B cell (primary cell): Measurements from ENCODE around the gene SLC9A9. TPM values are rescaled to one million over a fixed set of nuclear protein-coding genes. Genes with fewer than 3 reads are reported as not detected.

ENCODE experiments used
- ATAC-seq: fragments of 200-7000 bp; cut with Tn5 transposase; one replicate; pipeline ENCODE4 v1.10.0; 2021; ENCODE audit warnings: low read depth, mild to moderate bottlenecking, moderate number of reproducible peaks, moderate library complexity
- CTCF ChIA-PET: fragments of 350-600 bp; sonication (Branson Sonifier 250); formaldehyde crosslinking; loops from one replicate; lab custom pipeline; 2021; ENCODE audit warnings: antibody characterized with exemption, inconsistent platforms; lab: Charles Lee
- POLR2A ChIA-PET: fragments of 350-600 bp; sonication (Branson Sonifier 250); formaldehyde crosslinking; loops from one replicate; lab custom pipeline; 2021; ENCODE audit warnings: antibody characterized with exemption; lab: Charles Lee
- DNase-seq: peaks from one replicate; pipeline ENCODE4 v3.0.0; 2013
- H2AFZ ChIP-seq: 2 replicates; pipeline ENCODE4 v1.6.1; 2012; ENCODE audit warnings: mild to moderate bottlenecking, low read depth, low read length; ENCODE audit not compliant: insufficient read depth, poor library complexity, severe bottlenecking
- H3K27ac ChIP-seq, 2 donors: 1 replicate in 1 of 2; 2 replicates in 1 of 2; pipeline ENCODE4 v1.5.1; 2012 to 2013; ENCODE audit warnings: low read length in 2 of 2, mild to moderate bottlenecking in 2 of 2, moderate library complexity in 1 of 2
- H3K27me3 ChIP-seq, 4 experiments: fragments of 200-600 bp in 1 of 4; sonication (generic) in 1 of 4; replicated peaks in 1 of 4; 1 replicate in 2 of 4; 2 replicates in 2 of 4; pipeline versions ENCODE4 v1.6.1 to v1.7.0; 2013 to 2016; ENCODE audit warnings: low read length in 3 of 4, mild to moderate bottlenecking in 2 of 4, mixed read lengths in 1 of 4, moderate library complexity in 1 of 4; ENCODE audit not compliant: insufficient read depth in 4 of 4, control insufficient read depth in 3 of 4; ENCODE audit errors: control extremely low read depth in 1 of 4
- H3K36me3 ChIP-seq, 2 experiments: replicated peaks in 1 of 2; 1 replicate in 1 of 2; 2 replicates in 1 of 2; pipeline versions ENCODE4 v1.6.1 to v1.7.1; 2013; ENCODE audit warnings: low read length in 1 of 2; ENCODE audit not compliant: insufficient read depth in 2 of 2, control insufficient read depth in 1 of 2; ENCODE audit errors: control extremely low read depth in 1 of 2, extremely low read depth in 1 of 2
- H3K4me1 ChIP-seq, 2 donors: fragments of 200-600 bp in 1 of 2; sonication (generic) in 1 of 2; 1 replicate in 1 of 2; 2 replicates in 1 of 2; pipeline versions ENCODE4 v1.5.1 to v1.6.1; 2013 to 2017; ENCODE audit warnings: low read length in 2 of 2; ENCODE audit not compliant: control insufficient read depth in 2 of 2, insufficient read depth in 2 of 2
- H3K4me2 ChIP-seq: replicated peaks from 2 replicates; pipeline ENCODE3; 2012; ENCODE audit warnings: mild to moderate bottlenecking, low read depth, low read length; ENCODE audit not compliant: poor library complexity, severe bottlenecking
- H3K4me3 ChIP-seq, 5 experiments: fragments of 200-600 bp in 1 of 5; sonication (generic) in 1 of 5; 1 replicate in 3 of 5; 2 replicates in 2 of 5; pipeline versions ENCODE4 v1.5.1 to v1.7.0; 2011 to 2016; ENCODE audit warnings: low read length in 4 of 5, mild to moderate bottlenecking in 4 of 5, low read depth in 2 of 5, control low read depth in 1 of 5, moderate library complexity in 1 of 5; ENCODE audit not compliant: insufficient read depth in 1 of 5; ENCODE audit errors: control extremely low read depth in 1 of 5, extremely low read depth in 1 of 5
- H3K79me2 ChIP-seq: fragments of 200-600 bp; sonication (generic); one replicate; pipeline ENCODE4 v1.6.0; 2016; ENCODE audit warnings: low read length; ENCODE audit not compliant: control insufficient read depth, insufficient read depth
- H3K9ac ChIP-seq: fragments of 200-600 bp; sonication (generic); 2 replicates; pipeline ENCODE4 v1.6.1; 2017; ENCODE audit warnings: mild to moderate bottlenecking, low read length, moderate library complexity
- H3K9me3 ChIP-seq, 3 donors: one replicate each; pipeline versions ENCODE4 v1.6.1 to v1.7.1; 2013; ENCODE audit warnings: low read length in 2 of 3; ENCODE audit not compliant: control insufficient read depth in 2 of 3, insufficient read depth in 1 of 3; ENCODE audit errors: control extremely low read depth in 1 of 3
- H4K20me1 ChIP-seq: 2 replicates; pipeline ENCODE4 v1.6.0; 2012; ENCODE audit warnings: mild to moderate bottlenecking, low read length; ENCODE audit not compliant: insufficient read depth, control insufficient read depth, poor library complexity, severe bottlenecking
- H3K27ac Mint-ChIP-seq: one replicate; pipeline ENCODE4 v1.8.0; 2021; ENCODE audit warnings: mixed read lengths
- H3K27me3 Mint-ChIP-seq: one replicate; pipeline ENCODE4 v1.8.0; 2021; ENCODE audit warnings: mixed read lengths
- H3K4me1 Mint-ChIP-seq: one replicate; pipeline ENCODE4 v1.8.0; 2021; ENCODE audit warnings: mixed read lengths
- H3K4me3 Mint-ChIP-seq: one replicate; pipeline ENCODE4 v1.8.0; 2021; ENCODE audit warnings: mixed read lengths
- H3K9me3 Mint-ChIP-seq: one replicate; pipeline ENCODE4 v1.8.0; 2022; ENCODE audit warnings: mixed read lengths; ENCODE audit not compliant: insufficient read depth
- CTCF ChIP-seq: fragments of 200-600 bp; IDR thresholded peaks from one replicate; pipeline ENCODE4 v1.8.0; 2022; ENCODE audit warnings: antibody characterized with exemption, mild to moderate bottlenecking
- EZH2 ChIP-seq: IDR thresholded peaks from 2 replicates; pipeline ENCODE4 v1.6.1; 2012; ENCODE audit warnings: borderline replicate concordance, low read depth, mild to moderate bottlenecking, moderate library complexity, low read length; ENCODE audit not compliant: insufficient read depth, poor library complexity, severe bottlenecking
- WGBS: methylation state at CpG from one replicate; pipeline ENCODE4 v1.1.5; 2013; ENCODE audit warnings: missing lambda C conversion rate; ENCODE audit not compliant: insufficient coverage; 5-methylcytosine and 5-hydroxymethylcytosine counted together
- intact Hi-C: fragments of 100-400 bp; cut with micrococcal nuclease; formaldehyde crosslinking; loops from one replicate; pipeline ENCODE4 v1.10.0; 2022
- polyA plus RNA-seq: library from polyadenylated mRNA; depleted of rRNA; stranded (reverse); fragments of >200 nt; gene quantifications from 2 replicates; pipeline ENCODE4 v1.2.3, GENCODE V29; 2012
- total RNA-seq, 2 donors: library from RNA; stranded (reverse); fragments of 120-200 nt in 1 of 2; gene quantifications; 1 replicate in 1 of 2; 2 replicates in 1 of 2; pipeline versions ENCODE4 v1.2.3 to v1.2.4, GENCODE V29; 2013 to 2022

The SLC9A9 gene
- total and polyA plus RNA-seq, 2 donors (not counting 1 experiment from before 2014, with no cell fraction given) = 7.7 to 17.3 TPM

- TF ChIP-seq CTCF (no peak), EZH2 (no peak)
- intact Hi-C loops = loop anchor here (5.0 kb wide), 1 partner anchor 41 kb away; no protein-coding TSS in a partner anchor
These were observed 432.0 kb downstream of the SLC9A9 start for GRCh38 chr3:143416229-143416628.

GRCh38 chr3:143414571-143415253, 433.6 kb downstream of the SLC9A9 start:
- Histone ChIP-seq H3K9me3 (no peaks in the 10 kb centered on the region), H3K4me3 (no peak overlapping the region), H3K4me2 (no peak overlapping the region), H3K36me3 (no peaks in the 10 kb centered on the region), H3K27me3 (no peaks in the 10 kb centered on the region), H2AFZ (no peak overlapping the region), H3K4me1 (peaks cover 24 to 30% of the 10 kb centered on the region in 2 donors), H3K79me2 (no peaks in the 10 kb centered on the region), H4K20me1 (no peaks in the 10 kb centered on the region), H3K27ac (no peak overlapping the region), H3K9ac (no peak overlapping the region)
- Mint-ChIP-seq H3K9me3 (no peaks in the 10 kb centered on the region), H3K4me1 (peaks cover 42% of the 10 kb centered on the region), H3K4me3 (peak overlapping the region; percentile 18), H3K27ac (peak overlapping the region; percentile 15), H3K27me3 (no peaks in the 10 kb centered on the region)
- intact Hi-C loops = loop anchor here (5.0 kb wide), 2 partner anchors 43 to 93 kb away; no protein-coding TSS in a partner anchor
- ChIA-PET POLR2A (no interaction called here), CTCF (interaction anchor here (1.1 kb wide), 1 partner anchor 9 kb away, joined by 3 read pairs; no protein-coding TSS in a partner anchor)
- DNase-seq (no peak), ATAC-seq (no peak)
- TF ChIP-seq CTCF (no peak), EZH2 (no peak)
- WGBS = 0% methylated on average over 1 of the region's 2 CpGs

More at GRCh38 chr3:143416229-143416628, 432.0 kb downstream of the SLC9A9 start:
- Histone ChIP-seq H3K4me1 (peaks cover 24 to 30% of the 10 kb centered on the region in 2 donors), H2AFZ (no peak overlapping the region), H3K36me3 (no peaks in the 10 kb centered on the region), H4K20me1 (no peaks in the 10 kb centered on the region), H3K27ac (no peak overlapping the region), H3K27me3 (no peaks in the 10 kb centered on the region), H3K79me2 (no peaks in the 10 kb centered on the region), H3K9me3 (no peaks in the 10 kb centered on the region), H3K4me3 (no peak overlapping the region), H3K4me2 (no peak overlapping the region), H3K9ac (no peak overlapping the region)
- WGBS = no CpG with 5 or more reads among the region's 2 CpGs
- H3K27ac Mint-ChIP-seq = no peak overlapping the region
- no peak overlapping the region for H3K4me3 Mint-ChIP-seq
- ATAC-seq (no peak), DNase-seq (no peak)
- CTCF ChIA-PET = no interaction called here
- H3K27me3 Mint-ChIP-seq = no peaks in the 10 kb centered on the region
- POLR2A ChIA-PET = no interaction called here
- H3K9me3 Mint-ChIP-seq = no peaks in the 10 kb centered on the region
- H3K4me1 Mint-ChIP-seq = peaks cover 39% of the 10 kb centered on the region
